WTC11 (cell line): ENCODE data around the gene PLPPR5.

Experiments
- ATF3 ChIP-seq: sonication (generic); formaldehyde crosslinking; conservative IDR thresholded peaks from 2 replicates; pipeline ENCODE4 v1.8.1; 2022; ENCODE audit warnings: mild to moderate bottlenecking, missing genetic modification reagents
- CTCF ChIP-seq: fragments of 200-600 bp; IDR thresholded peaks from 2 replicates; pipeline ENCODE4 v1.8.0; 2022; ENCODE audit warnings: antibody characterized with exemption
- FOXP4 ChIP-seq: sonication (generic); formaldehyde crosslinking; IDR thresholded peaks from 2 replicates; pipeline ENCODE4 v1.8.0; 2022; ENCODE audit warnings: mild to moderate bottlenecking, missing genetic modification reagents
- MLX ChIP-seq: sonication (generic); formaldehyde crosslinking; IDR thresholded peaks from 2 replicates; pipeline ENCODE4 v1.8.1; 2023; ENCODE audit warnings: mild to moderate bottlenecking, missing genetic modification reagents, moderate library complexity
- RELA ChIP-seq: sonication (generic); formaldehyde crosslinking; IDR thresholded peaks from 2 replicates; pipeline ENCODE4 v1.8.1; 2022; ENCODE audit warnings: missing genetic modification reagents, mild to moderate bottlenecking, borderline replicate concordance
- TEAD4 ChIP-seq: sonication (generic); formaldehyde crosslinking; IDR thresholded peaks from 2 replicates; pipeline ENCODE4 v1.8.0; 2022; ENCODE audit warnings: mild to moderate bottlenecking, missing genetic modification reagents
- TP53 ChIP-seq: sonication (generic); formaldehyde crosslinking; IDR thresholded peaks from 2 replicates; pipeline ENCODE4 v1.8.1; 2023; ENCODE audit warnings: mild to moderate bottlenecking, missing genetic modification reagents
- ZNF121 ChIP-seq: sonication (generic); formaldehyde crosslinking; IDR thresholded peaks from 2 replicates; pipeline ENCODE4 v1.8.0; 2023; ENCODE audit warnings: missing genetic modification reagents
- ZNF671 ChIP-seq: fragments of 250-450 bp; sonication (Bioruptor Pico); IDR thresholded peaks from 2 replicates; pipeline ENCODE4 v1.8.0; 2021; ENCODE audit warnings: mild to moderate bottlenecking

GRCh38 chr1:98893371-98893770 is 111.3 kb downstream of the PLPPR5 start:
- no peak for TF ChIP-seq CTCF
- TF ChIP-seq MLX: no peak
- TF ChIP-seq RELA: no peak
- TF ChIP-seq TEAD4: no peak
- TF ChIP-seq FOXP4 (CRISPR knock-in tag): no peak
- TF ChIP-seq TP53 (CRISPR knock-in tag): no peak
- no peak for TF ChIP-seq ZNF121 (CRISPR knock-in tag)
- TF ChIP-seq ZNF671: no peak
- no peak for TF ChIP-seq ATF3 (CRISPR knock-in tag)
